Measurements from ENCODE around the gene MYOZ3.

DNA sequence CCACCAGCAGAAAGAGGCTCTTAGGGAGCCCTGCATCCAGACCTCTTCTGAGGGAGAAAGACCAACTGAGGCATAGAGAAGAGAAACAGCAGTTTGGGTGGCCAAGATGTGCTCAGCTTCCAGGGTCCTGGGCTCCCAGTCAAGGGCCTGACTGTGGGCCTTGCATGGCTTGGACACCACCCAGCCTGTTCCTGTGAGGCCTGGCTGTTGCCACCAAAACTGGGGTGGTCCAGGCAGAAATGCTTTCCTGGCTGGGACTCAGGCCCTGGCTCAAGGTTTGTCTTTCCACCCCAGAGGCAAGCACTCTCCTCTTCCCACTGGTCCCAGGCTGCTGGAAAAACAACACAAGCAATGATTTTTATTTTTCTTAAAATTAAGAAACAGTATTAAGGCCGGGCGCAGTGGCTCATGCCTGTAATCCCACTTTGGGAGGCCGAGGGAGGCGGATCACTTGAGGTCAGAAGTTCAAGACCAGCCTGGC lies 13.3 kb downstream of the MYOZ3 start:
- TF ChIP-seq, protein P1, sequence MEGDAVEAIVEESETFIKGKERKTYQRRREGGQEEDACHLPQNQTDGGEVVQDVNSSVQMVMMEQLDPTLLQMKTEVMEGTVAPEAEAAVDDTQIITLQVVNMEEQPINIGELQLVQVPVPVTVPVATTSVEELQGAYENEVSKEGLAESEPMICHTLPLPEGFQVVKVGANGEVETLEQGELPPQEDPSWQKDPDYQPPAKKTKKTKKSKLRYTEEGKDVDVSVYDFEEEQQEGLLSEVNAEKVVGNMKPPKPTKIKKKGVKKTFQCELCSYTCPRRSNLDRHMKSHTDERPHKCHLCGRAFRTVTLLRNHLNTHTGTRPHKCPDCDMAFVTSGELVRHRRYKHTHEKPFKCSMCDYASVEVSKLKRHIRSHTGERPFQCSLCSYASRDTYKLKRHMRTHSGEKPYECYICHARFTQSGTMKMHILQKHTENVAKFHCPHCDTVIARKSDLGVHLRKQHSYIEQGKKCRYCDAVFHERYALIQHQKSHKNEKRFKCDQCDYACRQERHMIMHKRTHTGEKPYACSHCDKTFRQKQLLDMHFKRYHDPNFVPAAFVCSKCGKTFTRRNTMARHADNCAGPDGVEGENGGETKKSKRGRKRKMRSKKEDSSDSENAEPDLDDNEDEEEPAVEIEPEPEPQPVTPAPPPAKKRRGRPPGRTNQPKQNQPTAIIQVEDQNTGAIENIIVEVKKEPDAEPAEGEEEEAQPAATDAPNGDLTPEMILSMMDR (conservative IDR thresholded peaks at IDR 0.05), result no peak
- TF ChIP-seq ZFX (IDR thresholded peaks at IDR 0.05), result no peak
